ENCODE measurements around the gene MYO1D.
"Not testable (repeated sequence)": the region's sequence is repeated elsewhere in the genome, so short reads cannot be mapped to it uniquely, and the experiment has no call there.

The MYO1D gene

GRCh38 chr17:32483451-32484019, 393.4 kb downstream of the MYO1D start:
- DNase-seq: no peak

DNA sequence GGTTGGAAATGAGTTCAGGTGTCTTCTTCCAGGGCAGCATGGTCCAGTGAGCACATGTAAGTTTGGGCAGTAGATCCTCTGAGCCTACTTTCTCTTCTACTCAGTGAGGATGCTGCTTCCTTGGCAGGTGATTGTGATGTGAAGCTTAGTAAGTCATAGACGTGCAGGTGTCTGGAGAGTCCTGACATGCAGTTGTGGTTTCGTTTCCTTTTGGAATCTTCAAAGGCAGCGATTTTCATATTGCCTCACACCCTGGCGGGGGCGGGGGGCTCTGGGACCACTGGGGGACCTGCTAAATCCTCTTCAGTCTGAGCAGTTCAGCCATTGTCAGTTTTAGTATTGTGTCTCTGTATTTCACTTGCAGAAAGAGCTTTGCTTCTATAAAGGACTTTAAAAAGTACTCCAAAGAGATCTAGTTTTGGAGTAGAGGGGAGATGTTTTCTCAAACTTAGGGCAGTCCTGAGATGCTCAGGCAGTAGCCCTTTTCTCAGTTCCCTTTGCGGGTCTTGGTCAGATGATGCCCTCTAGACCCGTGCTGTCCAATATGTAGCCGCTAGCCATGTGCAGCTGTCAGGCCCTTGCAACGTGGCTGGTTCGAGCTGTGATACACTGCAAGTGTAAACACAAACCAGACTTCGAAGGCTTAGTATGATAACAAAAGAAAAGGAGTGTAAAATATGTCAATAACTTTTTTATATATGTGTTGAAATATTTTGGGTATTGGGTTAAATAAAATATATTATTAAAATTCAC, 394.2 kb downstream of the MYO1D start:
- peak; percentile 49 for DNase-seq

DNA sequence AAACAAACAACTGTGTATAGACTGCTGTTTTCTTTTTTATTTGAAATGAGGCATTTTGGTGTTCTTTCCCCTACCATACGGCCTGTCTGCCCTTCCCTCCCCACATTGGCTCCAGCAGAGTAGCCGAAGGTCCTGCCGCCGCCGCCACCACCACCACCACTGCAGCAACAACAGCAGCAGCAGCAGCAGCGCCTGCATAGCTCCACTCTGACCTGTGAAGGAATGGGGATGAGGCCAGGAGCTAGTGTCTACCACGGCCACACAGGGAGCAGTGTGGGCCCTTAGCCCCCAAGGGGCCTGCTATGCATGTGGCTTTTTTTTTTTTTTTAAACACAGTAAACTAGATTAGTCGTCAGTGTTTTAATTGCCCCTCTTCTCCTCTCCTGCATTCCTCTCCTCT, 395.7 kb downstream of the MYO1D start:
- peak; percentile 26 for DNase-seq

GRCh38 chr17:32479074-32479617, 397.8 kb downstream of the MYO1D start:
- no peak for DNase-seq

- DNase-seq: no peak
Observed at GRCh38 chr17:32477220-32477619, 399.7 kb downstream of the MYO1D start.

DNA sequence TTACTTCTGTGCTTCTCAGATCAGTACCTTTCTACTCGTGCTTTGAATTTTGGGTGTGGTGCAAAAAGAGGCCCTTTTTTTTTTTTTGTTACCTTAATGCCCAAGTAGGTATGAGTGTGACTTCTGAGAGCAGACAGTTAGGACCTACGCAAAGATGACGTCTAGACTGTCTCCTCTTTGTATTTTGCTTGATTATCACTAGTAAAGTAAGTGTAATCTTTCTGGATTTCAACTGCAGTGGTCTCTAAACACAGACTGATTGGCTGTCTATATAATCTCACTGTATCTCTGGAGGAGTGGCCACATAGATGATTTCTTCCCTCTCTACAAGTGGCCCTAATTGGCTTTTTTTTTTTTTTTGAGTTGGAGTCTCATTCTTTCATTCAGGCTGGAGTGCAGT, 401.7 kb downstream of the MYO1D start:
- no peak for DNase-seq

DNA sequence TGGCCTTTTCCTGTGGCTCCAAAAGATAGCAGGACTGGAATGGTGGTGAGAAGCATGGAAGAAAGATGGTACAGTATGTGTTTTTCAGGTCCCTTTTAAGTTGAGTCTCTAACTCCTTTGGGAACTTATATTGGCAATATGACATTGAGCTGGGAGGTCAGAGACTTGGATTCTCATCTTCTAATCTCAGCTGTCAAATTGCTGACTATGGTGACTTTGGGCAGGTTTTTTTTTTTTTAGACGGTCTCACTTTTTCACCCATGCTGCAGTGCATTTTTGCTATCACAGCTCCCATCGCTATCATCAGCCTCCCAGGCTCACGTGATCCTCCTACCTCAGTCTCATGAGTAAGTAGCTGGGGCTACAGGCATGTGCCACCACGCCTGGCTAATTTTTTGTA, 405.3 kb downstream of the MYO1D start:
- DNase-seq: no peak

GRCh38 chr17:32470405-32471167, 406.3 kb downstream of the MYO1D start:
- DNase-seq: no peak

GRCh38 chr17:32467949-32468348, 409.0 kb downstream of the MYO1D start:
- DNase-seq: no peak

DNA sequence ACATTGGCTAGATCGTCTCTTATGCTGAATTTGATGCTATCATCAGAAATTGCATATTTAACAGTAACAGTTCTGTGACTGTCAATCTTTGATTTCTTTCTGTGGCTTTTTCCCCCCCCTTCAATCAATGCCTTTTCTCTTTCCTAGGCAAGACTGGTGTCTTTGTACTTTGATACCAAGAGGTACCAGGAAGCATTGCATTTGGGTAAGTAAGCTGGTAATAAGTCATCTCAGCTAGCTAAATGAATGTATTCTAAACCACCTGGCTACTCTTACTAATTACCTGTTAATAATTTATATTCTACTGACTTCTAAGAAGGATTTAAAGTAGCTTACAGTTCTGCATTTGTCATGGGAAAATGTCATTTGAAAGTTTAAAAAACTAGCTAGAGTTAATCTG, 412.6 kb downstream of the MYO1D start:
- DNase-seq: no peak

DNA sequence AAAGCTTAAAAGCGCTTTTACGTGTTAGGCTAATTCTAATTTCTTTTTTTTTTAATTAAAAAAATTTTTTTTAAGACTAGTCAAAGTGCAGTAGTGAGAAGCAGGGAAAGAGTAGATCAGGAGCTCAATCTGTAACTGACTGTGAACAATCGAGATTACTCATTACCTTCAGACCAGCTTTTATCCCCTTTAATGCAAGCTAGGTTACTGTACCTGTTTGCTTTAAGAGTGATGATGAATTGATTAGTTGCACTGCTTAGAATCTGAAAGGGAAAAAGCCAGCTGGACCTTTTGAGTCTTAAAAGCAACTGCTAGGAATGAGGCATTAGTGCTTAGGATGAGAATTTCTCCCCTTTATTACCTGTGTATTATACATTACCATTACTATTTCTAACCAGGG, 413.6 kb downstream of the MYO1D start:
- DNase-seq: no peak

GRCh38 chr17:32461853-32462617, 414.9 kb downstream of the MYO1D start:
- DNase-seq: peak; percentile 78

GRCh38 chr17:32461498-32461852, 415.4 kb downstream of the MYO1D start:
- DNase-seq: no peak

DNA sequence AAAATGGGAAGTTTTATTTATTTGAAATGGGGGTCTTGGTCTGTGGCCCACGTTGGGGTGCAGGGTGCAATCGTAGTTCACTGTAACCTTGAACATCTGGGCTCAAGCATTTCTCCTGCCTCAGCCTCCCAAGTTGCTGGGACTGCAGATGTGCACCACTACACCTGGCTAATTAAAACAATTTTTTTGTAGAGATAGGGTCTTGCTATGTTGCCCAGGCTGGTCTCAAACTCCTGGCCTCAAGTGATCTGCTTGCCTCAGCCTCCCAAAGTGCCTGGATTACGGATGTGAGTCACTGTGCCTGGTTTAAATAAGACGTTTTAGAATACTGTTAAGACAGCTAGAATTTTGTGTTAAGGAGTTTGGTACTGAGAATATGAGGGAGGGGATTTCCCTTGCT, 416.9 kb downstream of the MYO1D start:
- no peak for DNase-seq

DNA sequence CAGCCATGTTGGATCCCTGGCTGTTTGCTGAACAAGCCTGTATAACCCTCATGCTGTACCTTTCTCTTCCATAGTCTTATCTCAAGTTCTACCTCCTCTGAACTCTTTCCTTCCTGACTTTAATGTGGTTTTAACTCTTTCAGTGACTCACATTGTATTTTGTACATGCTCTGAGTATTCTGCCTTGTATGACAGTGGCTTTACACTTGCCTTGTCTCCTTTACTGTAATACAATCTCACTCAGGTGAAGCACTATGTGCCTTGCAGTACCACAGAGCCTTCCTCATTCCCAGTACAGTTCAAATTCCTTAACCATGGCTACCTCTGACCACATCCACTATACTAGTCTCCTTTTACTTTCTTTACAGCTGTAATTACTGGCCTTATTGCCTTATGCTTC, 418.6 kb downstream of the MYO1D start:
- no peak for DNase-seq

DNA sequence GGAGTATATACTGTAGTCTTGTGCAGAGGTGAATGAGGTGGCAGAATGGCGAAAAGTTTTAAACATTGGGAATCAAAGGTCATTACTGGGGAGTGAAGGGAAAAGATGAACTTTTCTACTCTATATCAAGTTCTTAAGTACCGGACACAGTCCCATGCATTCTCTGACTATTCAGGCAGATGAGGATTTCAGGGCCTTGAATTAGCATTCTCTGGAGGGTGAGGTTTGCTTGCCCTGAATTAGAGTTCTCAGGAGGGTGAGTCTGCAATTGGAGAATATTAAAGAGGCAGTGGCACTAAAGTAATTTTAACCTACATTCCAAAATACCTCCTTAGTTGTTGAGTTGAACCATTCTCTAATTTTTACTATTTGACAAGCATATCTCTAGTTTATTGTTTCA, 423.6 kb downstream of the MYO1D start:
- no peak for DNase-seq

- no peak for DNase-seq
Observed at GRCh38 chr17:32452281-32452680, 424.6 kb downstream of the MYO1D start.

DNA sequence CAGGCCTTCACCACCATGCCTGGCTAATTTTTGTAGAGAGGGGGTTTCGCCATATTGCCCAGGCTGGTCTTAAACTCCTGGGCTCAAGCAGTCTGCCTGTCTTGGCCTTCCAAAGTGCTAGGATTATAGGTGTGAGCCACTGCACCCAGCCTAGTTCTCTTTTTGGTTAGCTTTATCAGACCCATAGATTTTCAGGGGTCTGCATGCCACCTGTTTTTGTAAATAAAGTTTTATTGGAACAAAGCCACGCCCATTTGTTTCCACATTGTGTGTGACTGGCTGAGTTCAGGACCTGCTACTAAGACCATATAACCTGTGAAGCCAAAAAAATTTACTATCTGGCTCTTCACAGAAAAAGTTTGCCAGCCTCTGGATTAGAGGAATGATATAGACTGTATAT, 425.0 kb downstream of the MYO1D start:
- no peak for DNase-seq

DNA sequence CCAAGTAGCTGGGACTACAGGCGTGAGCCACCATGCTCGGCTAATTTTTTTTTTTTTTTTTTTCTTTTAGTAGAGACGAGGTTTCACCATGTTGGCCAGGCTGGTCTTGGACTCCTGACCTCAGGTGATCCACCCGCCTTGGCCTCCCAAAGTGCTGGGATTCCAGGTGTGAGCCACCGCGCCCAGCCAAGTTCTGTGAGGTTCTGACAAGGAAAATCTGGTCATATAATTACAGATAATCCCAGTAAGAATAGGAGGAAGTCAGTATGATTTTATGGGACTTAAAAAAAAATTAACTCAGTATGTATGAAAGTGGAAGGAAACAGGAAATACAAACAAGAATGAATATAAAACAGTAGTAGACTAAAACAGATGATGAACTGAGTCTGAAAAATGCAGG, 426.5 kb downstream of the MYO1D start:
- not testable (repeated sequence) for DNase-seq

DNA sequence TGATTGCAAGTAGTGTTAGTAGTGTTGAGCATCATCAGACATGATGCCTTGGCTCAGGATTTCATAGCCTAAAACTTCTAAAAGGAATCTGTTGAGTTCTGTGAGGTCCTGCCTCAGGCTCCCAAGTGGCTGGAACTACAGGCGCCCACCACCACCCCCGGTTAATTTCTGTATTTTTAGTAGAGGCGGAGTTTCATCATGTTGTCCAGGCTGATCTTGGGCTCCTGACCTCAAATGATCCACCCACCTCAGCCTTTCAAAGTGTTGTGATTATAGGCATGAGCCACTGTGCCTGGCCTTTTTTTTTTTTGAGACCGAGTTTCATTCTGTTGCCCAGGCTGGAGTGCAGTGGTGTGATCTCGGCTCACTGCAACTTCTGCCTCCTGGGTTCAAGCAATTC, 427.0 kb downstream of the MYO1D start:
- no peak for DNase-seq

- no peak for DNase-seq
Observed at GRCh38 chr17:32446949-32447348, 430.0 kb downstream of the MYO1D start.

DNA sequence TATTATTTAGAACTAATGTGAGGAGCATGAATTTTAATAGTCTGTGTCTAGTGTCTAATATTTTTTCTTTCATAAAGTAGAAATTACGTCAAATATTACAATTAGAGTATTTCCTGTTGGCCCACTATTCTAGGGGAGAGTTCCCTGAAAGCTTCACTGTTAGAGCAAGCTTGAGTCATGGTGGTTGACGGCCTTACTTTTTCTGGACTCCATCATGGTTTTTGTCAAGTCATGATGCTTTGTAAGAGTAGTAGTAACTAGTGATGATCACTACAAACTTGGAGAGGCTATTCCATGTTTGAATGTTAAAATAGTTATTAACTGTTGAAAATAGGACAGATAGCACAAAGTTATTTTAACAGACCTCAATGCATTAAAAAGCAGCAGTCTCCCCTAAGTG, 431.0 kb downstream of the MYO1D start:
- DNase-seq: no peak

DNA sequence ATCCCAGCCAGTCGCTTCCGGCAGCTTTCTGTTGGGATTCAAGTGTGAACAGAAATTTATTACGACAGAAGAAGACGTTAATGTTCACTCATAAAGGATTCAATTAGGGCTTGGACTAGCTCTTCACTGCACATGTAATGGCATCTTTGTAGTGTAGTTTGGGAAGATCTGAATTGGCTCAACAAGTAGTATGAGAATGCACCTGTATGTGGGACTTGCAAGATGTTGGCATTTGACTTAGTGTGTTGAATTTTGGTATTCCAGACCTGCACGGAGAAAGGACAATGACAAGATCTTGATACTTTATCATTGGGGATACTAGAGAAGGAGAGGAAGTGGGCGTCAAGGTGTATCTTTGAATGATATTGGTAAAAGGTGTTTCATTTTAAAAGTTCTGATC, 431.4 kb downstream of the MYO1D start:
- no peak for DNase-seq

Measured in activated CD8-positive, alpha-beta memory T cell treated with anti-CD3 and anti-CD28 coated beads, Interleukin-2, amount 50 U/mL, for 48 hours (primary cell).